Activated T-cell treated with anti-CD3 and anti-CD28 coated beads for 4 hours (primary cell): Measurements from ENCODE around the gene OSM.
"Not testable (repeated sequence)": the region's sequence is repeated elsewhere in the genome, so short reads cannot be mapped to it uniquely, and the experiment has no call there.

Source experiments
- DNase-seq: peaks from one replicate; pipeline ENCODE4 v3.0.0-alpha.2; 2020

Gene OSM

DNA sequence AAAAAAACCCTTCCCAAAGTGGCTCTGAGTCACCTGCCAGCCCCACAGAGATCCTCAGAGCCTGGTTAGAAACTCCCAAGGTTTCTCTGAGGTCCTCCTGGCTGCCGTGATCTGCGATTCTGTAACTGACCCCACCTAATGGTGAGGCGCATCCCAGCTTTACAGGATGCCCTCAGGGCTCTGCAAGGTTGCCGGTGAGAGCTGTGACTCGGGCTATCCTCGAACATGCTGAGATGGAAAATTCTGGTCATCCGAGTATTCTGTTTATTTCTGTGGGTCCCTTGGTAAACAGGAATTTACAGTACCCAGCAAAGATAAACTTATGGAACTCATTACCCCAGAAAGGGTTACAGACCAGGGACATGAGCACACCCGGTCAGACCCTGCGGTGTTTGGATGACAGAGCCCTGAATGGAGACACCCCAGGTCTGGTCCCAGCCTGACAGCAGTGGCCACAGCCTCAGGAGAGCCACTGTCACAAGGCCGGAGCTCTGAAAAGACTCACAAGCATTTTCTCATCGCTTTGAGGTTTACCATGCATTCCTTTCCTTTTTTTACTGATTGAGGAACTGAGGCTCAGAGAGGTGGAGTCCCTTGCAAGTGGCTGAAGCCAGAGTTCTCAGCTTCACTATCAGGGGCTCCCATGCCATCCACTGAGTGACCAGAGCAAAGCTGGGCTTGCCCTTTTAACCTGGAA lies 42.3 kb downstream of the OSM start:
- DNase-seq, result no peak

DNA sequence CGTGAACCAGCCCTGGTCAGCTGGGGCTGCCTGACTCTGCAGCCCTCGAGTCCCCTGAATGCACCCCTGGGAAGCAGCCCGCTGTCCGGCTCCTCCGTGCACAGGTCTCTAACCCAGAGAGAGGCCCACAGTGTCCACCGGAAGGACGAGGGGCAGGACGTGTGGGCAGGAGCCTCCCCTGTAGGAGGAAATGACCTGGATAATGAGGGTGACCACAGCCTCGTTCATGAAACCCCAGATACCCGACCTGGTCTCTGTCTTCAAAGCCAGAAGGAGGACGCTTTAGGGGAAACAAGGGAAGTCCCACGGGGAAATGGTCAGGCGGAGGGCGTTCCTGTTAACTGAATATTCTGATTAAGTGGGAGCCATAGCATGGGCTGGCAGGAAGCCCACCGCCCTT lies 43.3 kb downstream of the OSM start:
- no peak for DNase-seq

DNA sequence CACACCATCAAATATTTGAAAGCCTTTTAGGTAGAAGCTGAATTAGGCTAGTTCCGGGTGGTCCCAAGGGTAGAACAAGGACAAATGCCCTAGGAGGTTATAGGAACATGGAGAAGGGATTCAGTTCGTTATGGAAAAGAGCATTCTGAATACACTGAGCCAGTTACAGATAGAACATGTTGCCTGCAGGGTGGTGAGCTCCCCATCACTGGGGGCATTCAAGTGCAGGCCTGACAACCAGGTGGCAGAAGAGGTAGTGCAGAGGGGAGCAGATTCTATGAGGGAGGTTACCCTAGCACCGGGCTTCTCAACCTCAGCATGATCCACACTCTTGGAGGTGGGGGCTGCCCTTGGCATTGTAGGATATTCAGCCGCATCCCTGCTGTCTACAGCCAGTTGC lies 44.3 kb downstream of the OSM start:
- no peak for DNase-seq

DNA sequence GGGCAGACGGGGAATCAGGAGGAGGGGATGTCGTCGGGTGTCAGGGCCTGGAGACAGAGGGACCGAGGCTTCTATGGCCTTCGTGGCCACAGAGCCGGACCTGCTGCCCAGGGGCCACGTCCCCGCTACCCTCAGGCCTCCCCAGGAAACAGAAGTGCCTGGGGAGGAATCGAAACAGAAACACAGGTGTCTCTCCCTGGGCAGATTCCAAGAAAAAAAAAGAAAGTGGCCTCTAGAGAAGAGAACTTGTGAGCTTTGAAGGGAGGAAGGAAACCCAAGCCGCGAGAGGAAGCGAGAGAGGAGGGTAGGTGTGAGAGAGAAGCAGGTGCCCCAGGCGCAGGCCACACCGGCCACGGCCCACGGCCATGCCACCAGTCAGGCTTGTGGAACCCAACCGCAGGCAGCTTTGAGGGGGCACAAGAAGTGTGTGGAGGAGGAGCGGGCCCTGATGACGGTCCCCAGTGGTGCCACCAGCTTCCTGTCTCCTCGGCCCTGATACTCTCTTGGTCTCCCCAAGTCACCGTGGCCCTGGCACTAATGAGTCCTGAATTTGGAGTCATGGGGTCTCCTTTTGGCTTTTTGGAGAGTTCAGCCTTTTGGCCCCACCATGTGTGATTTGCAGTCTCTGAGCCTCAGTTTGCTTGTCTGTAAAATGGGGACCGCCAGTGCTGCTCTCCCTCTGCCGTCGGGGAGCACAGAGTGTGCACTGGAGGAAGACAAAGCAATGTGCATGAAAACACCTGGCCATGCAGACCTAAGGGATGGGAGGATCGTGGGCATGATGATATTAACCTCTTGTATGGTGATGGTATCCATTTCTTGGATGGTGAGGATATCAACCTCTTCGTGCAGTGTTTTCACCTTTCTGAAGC lies 45.3 kb downstream of the OSM start:
- peak; percentile 53 for DNase-seq

DNA sequence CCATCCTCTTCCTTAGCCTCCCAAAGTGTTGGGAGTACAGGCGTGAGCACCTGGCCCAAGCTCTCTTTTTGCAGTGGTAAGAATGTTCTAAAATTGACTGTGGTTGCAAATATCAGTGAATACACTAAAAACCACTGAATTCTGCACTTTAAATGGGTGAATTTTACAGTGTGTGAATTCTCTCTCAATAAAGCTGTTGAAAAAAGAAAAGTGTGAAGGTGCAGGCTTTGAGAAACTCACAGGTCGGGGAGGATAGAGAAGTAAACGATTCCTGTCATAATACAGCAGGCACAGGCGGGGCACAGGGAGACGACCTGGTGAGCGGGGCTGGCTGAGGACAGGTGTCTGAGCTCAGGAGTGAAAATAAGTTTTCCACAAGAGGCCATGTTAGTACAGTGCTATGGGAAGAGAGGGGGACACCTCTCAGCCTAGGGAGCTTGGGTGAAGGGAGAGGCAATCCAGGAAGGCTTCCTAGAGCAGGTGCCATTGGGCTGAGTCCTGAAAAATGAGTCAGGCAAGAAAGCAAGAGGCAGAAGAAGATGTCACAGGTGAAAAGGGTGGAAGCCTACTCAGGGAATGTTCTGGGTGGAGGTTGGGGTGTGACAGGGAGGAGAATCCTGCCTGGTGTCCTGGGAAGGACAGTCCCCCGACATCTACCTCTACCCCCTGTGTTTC lies 46.2 kb downstream of the OSM start:
- no peak for DNase-seq

DNA sequence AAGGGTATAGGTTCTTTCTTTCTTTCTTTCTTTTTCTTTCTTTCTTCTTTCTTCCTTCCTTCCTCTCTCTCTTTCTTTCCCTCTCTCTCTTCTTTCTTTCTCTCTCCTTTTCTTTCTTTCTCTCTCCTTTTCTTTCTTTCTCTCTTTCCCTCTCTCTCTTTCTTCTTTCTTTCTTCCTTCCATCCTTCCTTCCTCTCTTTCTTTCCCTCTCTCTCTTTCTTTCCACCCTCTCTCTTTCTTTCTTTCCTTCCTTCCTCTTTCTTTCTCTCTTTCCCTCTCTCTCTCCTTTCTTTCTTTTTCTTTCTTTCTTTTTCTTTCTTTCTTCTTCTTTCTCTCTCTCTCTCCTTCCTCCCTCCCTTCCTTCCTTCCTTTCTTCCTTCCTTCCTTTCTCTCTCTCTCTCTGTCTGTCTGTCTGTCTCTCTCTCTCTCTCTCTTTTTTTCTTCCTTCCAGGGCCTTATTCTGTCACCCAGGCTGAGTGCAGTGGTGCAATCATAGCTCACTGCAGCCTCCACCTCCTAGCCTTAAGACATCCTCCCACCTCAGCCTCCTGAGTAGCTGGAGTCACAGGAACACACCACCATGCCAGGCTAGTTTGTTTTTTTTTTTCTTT lies 46.9 kb downstream of the OSM start:
- DNase-seq, result no peak

DNA sequence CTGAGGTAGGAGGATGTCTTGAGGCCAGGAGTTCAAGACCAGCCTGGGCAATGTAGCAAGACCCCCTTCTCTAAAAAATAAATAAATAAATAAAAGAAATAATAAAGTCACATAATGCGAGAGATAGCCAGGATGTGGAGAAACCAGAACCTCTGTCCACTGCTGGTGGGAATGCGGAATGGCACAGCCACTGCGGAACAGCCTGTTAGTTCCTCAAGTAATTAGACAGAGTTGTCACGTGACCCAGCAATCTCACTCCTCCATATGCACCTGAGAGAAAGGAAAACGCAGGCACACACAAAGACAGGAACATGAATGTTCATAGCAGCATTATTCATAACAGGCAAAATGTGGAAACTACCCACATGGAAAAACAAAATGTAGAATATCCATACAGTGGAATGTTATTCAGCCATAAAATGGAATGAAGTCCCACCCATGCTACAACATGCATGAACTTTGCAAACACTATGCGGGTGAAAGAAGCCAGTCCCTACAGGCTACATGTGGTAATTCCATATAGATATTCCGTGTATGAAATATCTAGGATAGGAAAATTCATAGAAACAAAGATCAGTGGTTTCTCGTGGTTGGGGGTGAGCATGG lies 47.5 kb downstream of the OSM start:
- DNase-seq, result no peak

DNA sequence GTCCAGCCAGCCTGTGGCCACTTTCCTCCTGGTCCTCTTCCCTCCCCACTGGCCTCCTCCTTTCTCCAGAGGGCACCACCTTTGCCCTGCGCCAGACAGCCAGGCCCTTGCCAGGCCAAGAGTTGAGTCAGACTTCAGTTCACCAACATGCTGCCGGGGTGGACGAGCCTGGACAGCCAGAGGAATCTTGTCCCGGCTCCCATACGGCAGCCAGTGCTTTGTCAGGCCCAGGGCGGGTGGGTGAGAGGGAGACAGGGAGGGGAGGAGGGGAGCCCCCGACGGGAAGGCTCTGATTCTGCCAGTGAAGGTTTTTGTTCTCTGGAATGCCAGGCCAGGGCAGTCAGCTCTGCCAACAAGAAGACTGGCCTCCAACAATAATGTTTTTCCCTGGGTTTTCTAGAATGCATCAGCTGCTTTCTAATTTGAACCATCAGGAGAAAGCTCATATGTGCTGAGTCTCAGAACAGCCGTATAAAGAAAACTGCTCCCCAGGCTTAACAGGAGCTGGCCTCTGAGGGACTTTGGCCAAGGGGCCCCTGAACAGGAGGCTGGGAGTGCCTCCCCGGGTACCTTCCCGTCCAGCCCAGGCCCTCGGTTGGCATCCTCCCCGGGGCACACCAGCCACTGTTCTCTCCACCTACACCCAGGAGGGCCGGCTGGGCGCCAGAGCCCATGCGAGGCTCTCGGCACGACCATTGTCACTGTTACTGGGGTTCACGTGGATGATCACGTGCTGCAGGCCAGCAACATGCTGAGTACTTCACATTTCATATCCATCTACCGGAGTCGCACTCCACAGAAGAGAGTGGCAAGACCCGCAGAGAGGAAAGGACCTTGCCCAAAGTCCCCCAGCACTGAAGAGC lies 48.7 kb downstream of the OSM start:
- no peak for DNase-seq

DNA sequence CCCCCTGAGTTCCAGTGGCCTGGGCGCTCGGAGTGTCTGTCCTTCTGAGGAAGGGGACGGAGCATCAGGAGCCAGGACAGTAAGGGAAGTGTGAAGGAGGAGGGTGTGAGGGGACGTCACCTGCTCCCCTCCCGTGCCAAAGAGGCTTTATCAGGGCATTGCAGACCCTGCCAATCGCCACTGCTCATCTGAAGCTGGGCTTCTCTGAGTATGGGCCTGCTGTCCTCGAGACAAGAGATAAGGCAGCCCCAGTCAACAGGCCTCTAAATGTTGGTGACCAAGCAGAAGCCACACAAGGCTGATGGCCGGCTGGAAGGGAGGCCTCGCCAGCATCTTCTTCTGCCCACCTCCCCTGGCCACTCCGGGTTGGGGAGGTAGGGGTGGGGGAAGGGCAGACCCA lies 49.9 kb downstream of the OSM start:
- no peak for DNase-seq

DNA sequence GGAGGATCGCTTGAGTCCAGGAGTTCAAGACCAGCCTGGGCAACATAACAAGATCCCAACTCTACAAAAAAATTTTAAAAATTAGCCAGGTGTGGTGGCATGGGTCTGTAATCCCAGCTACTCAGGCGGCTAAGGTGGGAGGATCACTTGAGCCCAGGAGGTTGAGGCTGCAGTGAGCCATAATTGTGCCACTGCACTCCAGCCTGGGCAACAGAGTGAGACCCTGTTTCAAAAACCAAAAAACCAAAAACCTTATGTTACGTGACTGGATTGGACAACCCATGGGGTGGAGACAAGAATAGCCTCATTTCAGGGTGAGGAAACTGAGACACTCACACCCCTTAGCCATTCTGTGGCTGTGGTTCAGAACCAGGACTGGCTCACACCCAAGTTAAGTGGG lies 50.4 kb downstream of the OSM start:
- DNase-seq, result not testable (repeated sequence)

DNA sequence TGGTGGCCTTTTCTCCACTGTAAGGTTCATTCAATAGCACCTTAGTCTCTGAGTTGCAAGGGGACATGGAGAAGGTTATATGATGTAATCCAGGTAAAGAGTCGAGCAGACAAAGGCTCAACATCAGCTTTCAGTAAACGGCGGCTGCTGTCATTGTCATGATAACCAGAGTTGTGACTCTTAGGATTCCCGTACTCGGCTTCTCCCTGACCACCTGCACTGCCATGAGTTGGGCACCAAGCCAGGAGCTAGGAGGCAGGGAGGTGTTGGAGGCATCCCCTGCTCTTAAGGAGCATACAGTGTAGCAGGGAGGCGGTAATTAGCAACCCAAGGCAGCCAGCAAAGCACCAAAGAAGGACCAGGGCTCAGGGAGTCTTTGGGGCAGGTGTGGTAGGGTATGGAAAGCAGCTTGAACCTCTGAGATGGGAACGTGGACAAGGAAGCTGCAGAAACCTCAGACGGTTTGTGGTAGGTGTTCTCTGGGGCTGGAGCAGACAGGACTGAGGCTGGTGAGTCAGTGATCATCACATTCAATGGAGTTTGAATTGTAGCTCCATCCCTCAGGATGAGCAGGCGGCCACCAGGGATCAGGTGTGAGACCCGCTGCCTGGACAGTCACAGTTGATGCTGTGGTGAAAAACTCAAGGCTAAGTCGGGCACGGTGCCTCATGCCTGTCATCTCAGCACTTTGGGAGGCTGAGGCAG lies 51.8 kb downstream of the OSM start:
- no peak for DNase-seq

DNA sequence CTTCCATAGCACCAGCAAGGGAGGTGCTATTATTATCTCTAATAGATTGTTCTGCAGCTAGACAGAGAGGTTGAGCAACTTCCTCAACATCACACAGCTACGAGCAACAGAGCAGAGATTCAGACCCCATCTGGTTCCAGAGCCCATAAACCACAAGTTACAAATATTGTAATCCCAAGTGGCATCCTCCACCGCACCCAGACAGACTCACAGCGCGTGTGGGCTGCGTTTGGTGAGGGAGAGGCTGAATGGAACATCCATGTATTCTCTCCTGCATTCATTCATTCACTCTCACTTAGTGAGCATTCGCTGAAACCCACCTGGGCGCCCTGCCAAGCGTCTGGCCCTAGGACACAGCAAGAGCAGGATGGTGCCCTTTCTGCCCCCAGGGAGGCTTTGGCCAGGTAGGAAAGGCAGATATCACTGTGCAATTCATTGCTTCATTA lies 53.6 kb downstream of the OSM start:
- no peak for DNase-seq
